Measurements from ENCODE around the gene KIF5A. TPM values are rescaled to one million over a fixed set of nuclear protein-coding genes. Genes with fewer than 3 reads are reported as not detected.
A peak's percentile ranks its signal among the peaks of the same experiment; 100 is the strongest.

The KIF5A gene
- total RNA-seq, 4 donors from 2014 or later = 0.08 to 1.2 (median 0.23) TPM

GRCh38 chr12:57522887-57523705 is 26.7 kb upstream of the KIF5A start:
- no peak for TF ChIP-seq POLR2A (IDR thresholded peaks at IDR 0.05)
- no peak for TF ChIP-seq CTCF (IDR thresholded peaks at IDR 0.05)
- DNase-seq (ENCODE audit: low spot score in 2 of 2) = peak; percentile 70 to 93
- H3K4me3 ChIP-seq (ENCODE audit: low read depth, poor library complexity, severe bottlenecking) = peak overlapping the region; percentile 76
- intact Hi-C loops (cut with DNase I; ENCODE audit: low total_unique reads) = no loop called here
- WGBS, 2 donors = 0 to 2% methylated on average over 14 to 31 of the region's 38 CpGs

GRCh38 chr12:57523706-57524614 is 25.9 kb upstream of the KIF5A start:
- peak overlapping the region; percentile 76 for H3K4me3 ChIP-seq (ENCODE audit: low read depth, poor library complexity, severe bottlenecking)
- 65 to 66% methylated on average over 14 of the region's 14 CpGs for WGBS, 2 donors
- intact Hi-C loops (cut with DNase I; ENCODE audit: low total_unique reads) = no loop called here
- no peak for TF ChIP-seq CTCF (IDR thresholded peaks at IDR 0.05)
- no peak for TF ChIP-seq POLR2A (IDR thresholded peaks at IDR 0.05)
- DNase-seq (ENCODE audit: low spot score in 2 of 2) = peak in 1 of 2 donors; percentile 84

GRCh38 chr12:57524814-57525614 is 24.8 kb upstream of the KIF5A start:
- 57 to 64% methylated on average over 10 to 11 of the region's 11 CpGs for WGBS, 2 donors
- DNase-seq (ENCODE audit: low spot score in 2 of 2) = peak in 1 of 2 donors; percentile 85
- H3K4me3 ChIP-seq (ENCODE audit: low read depth, poor library complexity, severe bottlenecking) = no peak overlapping the region
- intact Hi-C loops (cut with DNase I; ENCODE audit: low total_unique reads) = no loop called here
- no peak for TF ChIP-seq POLR2A (IDR thresholded peaks at IDR 0.05)
- TF ChIP-seq CTCF (IDR thresholded peaks at IDR 0.05) = no peak

- intact Hi-C loops (cut with DNase I; ENCODE audit: low total_unique reads) = no loop called here
- no peak for TF ChIP-seq CTCF (IDR thresholded peaks at IDR 0.05)
- TF ChIP-seq POLR2A (IDR thresholded peaks at IDR 0.05) = no peak
- DNase-seq (ENCODE audit: low spot score in 2 of 2) = no peak
- 82% methylated on average over 16 of the region's 16 CpGs for WGBS, 2 donors
- H3K4me3 ChIP-seq (ENCODE audit: low read depth, poor library complexity, severe bottlenecking) = no peak overlapping the region
These were observed 24.0 kb upstream of the KIF5A start for GRCh38 chr12:57525615-57526383.

Measured in lower leg skin (tissue), 4 donors.